HG03159 (cell line): ENCODE results near the gene TPRX1.
A peak's percentile ranks its signal among the peaks of the same experiment; 100 is the strongest.
"Not testable (repeated sequence)": the region's sequence is repeated elsewhere in the genome, so short reads cannot be mapped to it uniquely, and the experiment has no call there.

Experiments used
- ATAC-seq: cut with Tn5 transposase; IDR thresholded peaks from one replicate; pipeline ENCODE4 v1.9.1; 2021; ENCODE audit warnings: mild to moderate bottlenecking, moderate library complexity; ENCODE audit not compliant: unreplicated experiment

The TPRX1 gene

GRCh38 chr19:47802521-47803043 is 1.8 kb downstream of the TPRX1 start:
- ATAC-seq: no peak

- no peak for ATAC-seq
These were observed 3.1 kb downstream of the TPRX1 start for GRCh38 chr19:47801270-47801669.

- ATAC-seq: no peak
These were observed 5.5 kb downstream of the TPRX1 start for GRCh38 chr19:47798904-47799266.

- ATAC-seq: no peak
These were observed 6.1 kb downstream of the TPRX1 start for GRCh38 chr19:47797996-47798903.

GRCh38 chr19:47796785-47797184 is 7.6 kb downstream of the TPRX1 start:
- no peak for ATAC-seq

- ATAC-seq: no peak
These were observed 9.8 kb downstream of the TPRX1 start for GRCh38 chr19:47794526-47794925.

- no peak for ATAC-seq
These were observed 11.7 kb downstream of the TPRX1 start for GRCh38 chr19:47792616-47793015.

GRCh38 chr19:47790398-47790814 is 13.9 kb downstream of the TPRX1 start:
- ATAC-seq: no peak

- not testable (repeated sequence) for ATAC-seq
These were observed 14.5 kb downstream of the TPRX1 start for GRCh38 chr19:47789811-47790210.

- ATAC-seq: not testable (repeated sequence)
These were observed 17.0 kb downstream of the TPRX1 start for GRCh38 chr19:47787307-47787706.

- ATAC-seq: no peak
These were observed 17.8 kb downstream of the TPRX1 start for GRCh38 chr19:47786566-47786965.

GRCh38 chr19:47781590-47782262 is 22.6 kb downstream of the TPRX1 start:
- no peak for ATAC-seq

- no peak for ATAC-seq
These were observed 24.2 kb downstream of the TPRX1 start for GRCh38 chr19:47780215-47780551.

GRCh38 chr19:47779524-47780214 is 24.7 kb downstream of the TPRX1 start:
- no peak for ATAC-seq

- peak; percentile 13 for ATAC-seq
These were observed 25.4 kb downstream of the TPRX1 start for GRCh38 chr19:47778954-47779351.

GRCh38 chr19:47778049-47778953 is 26.1 kb downstream of the TPRX1 start, which contains the start of gene SELENOW:
Gene SELENOW (plus strand): TSS chr19:47778703. CDS start chr19:47778786, 83 bp downstream.
- peak; percentile 78 for ATAC-seq

GRCh38 chr19:47777245-47778048 is 26.9 kb downstream of the TPRX1 start:
- ATAC-seq: not testable (repeated sequence)

- no peak for ATAC-seq
These were observed 27.8 kb downstream of the TPRX1 start for GRCh38 chr19:47776568-47776967.

GRCh38 chr19:47771291-47771690 is 33.1 kb downstream of the TPRX1 start:
- ATAC-seq: not testable (repeated sequence)
